ENCODE measurements around the gene TPBG.

DNA sequence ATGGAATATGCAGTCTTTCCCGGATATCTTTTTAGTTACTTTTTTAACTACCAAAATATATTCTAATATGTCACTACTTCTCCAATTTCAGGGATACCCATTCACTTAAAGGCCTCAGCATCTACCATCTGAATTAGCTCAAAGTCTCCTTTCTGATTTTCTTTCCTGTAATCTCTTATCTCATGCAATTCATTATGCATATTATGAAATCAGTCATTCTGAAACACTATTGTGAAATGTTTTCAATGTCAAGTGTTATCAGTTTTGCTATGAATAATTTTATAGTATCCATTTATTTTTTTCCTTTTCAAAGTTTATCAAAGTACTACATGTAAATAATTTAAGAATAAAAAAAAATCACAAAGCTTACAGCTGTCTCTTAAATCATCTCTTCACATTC, 41.2 kb upstream of the TPBG start:
- no peak for TF ChIP-seq POLR2A (IDR thresholded peaks at IDR 0.05)
- TF ChIP-seq, protein P1, sequence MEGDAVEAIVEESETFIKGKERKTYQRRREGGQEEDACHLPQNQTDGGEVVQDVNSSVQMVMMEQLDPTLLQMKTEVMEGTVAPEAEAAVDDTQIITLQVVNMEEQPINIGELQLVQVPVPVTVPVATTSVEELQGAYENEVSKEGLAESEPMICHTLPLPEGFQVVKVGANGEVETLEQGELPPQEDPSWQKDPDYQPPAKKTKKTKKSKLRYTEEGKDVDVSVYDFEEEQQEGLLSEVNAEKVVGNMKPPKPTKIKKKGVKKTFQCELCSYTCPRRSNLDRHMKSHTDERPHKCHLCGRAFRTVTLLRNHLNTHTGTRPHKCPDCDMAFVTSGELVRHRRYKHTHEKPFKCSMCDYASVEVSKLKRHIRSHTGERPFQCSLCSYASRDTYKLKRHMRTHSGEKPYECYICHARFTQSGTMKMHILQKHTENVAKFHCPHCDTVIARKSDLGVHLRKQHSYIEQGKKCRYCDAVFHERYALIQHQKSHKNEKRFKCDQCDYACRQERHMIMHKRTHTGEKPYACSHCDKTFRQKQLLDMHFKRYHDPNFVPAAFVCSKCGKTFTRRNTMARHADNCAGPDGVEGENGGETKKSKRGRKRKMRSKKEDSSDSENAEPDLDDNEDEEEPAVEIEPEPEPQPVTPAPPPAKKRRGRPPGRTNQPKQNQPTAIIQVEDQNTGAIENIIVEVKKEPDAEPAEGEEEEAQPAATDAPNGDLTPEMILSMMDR (IDR thresholded peaks at IDR 0.05), result no peak
